BJ (cell line): Measurements from ENCODE around the gene C12orf56. TPM values are rescaled to one million over a fixed set of nuclear protein-coding genes. Genes with fewer than 3 reads are reported as not detected.
"Not testable (repeated sequence)": the region's sequence is repeated elsewhere in the genome, so short reads cannot be mapped to it uniquely, and the experiment has no call there.

Experiments used
- CTCF ChIA-PET: fragments of 350-600 bp; formaldehyde crosslinking; extraction: SDS; loops from one replicate; lab custom pipeline; 2021; ENCODE audit warnings: antibody characterized with exemption, inconsistent platforms; lab: Yijun Ruan, JAX
- POLR2A ChIA-PET: fragments of 300-600 bp; sonication (Branson Sonifier 250); formaldehyde crosslinking; extraction: SDS; loops from one replicate; lab custom pipeline; 2021; ENCODE audit warnings: antibody characterized with exemption; lab: Charles Lee
- DNase-seq: peaks from one replicate; pipeline ENCODE4 v3.0.0-alpha.2; 2011; ENCODE audit warnings: low read depth
- H3K27me3 ChIP-seq: 2 replicates; pipeline ENCODE4 v1.6.0; 2011; ENCODE audit warnings: low read length; ENCODE audit not compliant: control insufficient read depth, insufficient read depth
- H3K36me3 ChIP-seq: 2 replicates; pipeline ENCODE4 v1.5.1; 2011; ENCODE audit warnings: low read length; ENCODE audit not compliant: control insufficient read depth, insufficient read depth
- H3K4me3 ChIP-seq: 2 replicates; pipeline ENCODE4 v1.5.1; 2011; ENCODE audit warnings: low read depth, mild to moderate bottlenecking, control low read depth, low read length
- polyA plus RNA-seq: library from polyadenylated mRNA; depleted of rRNA; stranded (reverse); fragments of >200 nt; gene quantifications from 2 replicates; pipeline ENCODE4 v1.2.3, GENCODE V29; 2011
- TF ChIP-seq, protein P1 (sequence below): IDR thresholded peaks from 2 replicates; pipeline ENCODE4 v1.5.1; 2011; ENCODE audit warnings: low read depth, mild to moderate bottlenecking, control low read depth, inconsistent platforms, low read length, moderate library complexity; ENCODE audit not compliant: insufficient read depth

The C12orf56 gene
- polyA plus RNA-seq, 1 experiment = not detected

DNA sequence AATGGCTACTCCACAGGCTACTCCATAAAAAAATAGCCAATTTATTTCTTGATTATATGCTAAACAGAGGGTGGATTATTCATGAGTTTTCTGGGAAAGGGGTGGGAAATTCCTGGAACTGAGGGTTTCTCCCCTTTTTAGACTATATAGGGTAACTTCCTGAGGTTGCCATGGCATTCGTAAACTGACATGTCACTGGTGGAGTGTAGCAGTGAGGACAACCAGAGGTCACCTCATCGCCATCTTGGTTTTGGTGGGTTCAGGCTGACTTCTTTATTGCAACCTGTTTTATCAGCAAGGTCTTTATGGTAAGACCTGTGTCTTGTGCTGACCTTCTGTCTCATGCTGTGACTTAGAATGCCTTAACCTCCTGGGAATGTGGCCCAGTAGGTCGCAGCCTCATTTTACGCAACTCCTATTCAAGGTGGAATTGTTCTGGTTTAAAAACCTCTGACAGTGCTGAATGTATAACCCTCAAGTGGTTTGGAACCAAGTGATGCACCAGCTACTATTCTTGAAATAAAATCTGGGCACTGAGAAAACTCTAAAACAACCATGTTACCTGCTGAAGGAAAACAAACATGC is 27.7 kb downstream of the C12orf56 start:
- H3K27me3 ChIP-seq = no peaks in the 10 kb centered on the region
- CTCF ChIA-PET = no interaction called here
- POLR2A ChIA-PET = no interaction called here
- no peak overlapping the region for H3K4me3 ChIP-seq
- no peak for DNase-seq
- no peaks in the 10 kb centered on the region for H3K36me3 ChIP-seq
- TF ChIP-seq, protein P1, sequence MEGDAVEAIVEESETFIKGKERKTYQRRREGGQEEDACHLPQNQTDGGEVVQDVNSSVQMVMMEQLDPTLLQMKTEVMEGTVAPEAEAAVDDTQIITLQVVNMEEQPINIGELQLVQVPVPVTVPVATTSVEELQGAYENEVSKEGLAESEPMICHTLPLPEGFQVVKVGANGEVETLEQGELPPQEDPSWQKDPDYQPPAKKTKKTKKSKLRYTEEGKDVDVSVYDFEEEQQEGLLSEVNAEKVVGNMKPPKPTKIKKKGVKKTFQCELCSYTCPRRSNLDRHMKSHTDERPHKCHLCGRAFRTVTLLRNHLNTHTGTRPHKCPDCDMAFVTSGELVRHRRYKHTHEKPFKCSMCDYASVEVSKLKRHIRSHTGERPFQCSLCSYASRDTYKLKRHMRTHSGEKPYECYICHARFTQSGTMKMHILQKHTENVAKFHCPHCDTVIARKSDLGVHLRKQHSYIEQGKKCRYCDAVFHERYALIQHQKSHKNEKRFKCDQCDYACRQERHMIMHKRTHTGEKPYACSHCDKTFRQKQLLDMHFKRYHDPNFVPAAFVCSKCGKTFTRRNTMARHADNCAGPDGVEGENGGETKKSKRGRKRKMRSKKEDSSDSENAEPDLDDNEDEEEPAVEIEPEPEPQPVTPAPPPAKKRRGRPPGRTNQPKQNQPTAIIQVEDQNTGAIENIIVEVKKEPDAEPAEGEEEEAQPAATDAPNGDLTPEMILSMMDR = no peak

DNA sequence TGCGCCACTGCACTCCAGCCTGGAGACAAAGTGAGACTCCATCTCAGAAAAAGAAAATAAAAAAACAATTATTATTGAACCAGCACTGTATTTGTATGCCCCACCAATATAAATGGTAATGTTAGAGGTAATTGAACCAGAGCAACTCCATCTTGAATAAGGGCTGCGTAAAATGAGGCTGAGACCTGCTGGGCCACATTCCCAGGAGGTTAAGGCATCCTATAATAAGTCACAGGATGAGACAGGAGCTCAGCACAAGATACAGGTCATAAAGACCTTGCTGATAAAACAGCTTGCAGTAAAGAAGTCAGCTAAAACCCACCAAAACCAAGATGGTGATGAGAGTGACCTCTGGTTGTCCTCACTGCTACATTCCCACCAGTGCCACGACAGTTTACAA is 29.4 kb downstream of the C12orf56 start:
- POLR2A ChIA-PET, H3K36me3 ChIP-seq, CTCF ChIA-PET, DNase-seq, H3K4me3 ChIP-seq, H3K27me3 ChIP-seq: not testable (repeated sequence)

DNA sequence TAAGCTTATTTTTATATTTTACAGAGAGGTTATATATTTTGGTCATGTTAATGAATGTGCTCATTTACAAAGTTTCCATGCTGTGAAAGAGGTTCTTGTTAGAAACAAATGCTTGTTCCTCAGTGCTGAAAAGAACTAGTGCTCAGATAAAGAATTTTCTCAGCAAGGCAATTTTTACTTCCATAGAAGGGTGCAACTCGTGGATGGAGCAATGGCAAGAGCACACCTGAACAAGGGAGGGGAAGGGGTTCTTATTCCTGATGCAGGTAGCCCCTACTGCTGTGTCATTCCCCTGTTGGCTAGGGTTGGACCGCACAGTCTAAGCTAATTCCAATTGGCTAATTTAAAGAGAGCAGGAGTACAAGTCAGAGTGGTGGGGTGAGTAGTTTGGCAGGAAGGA is 34.3 kb downstream of the C12orf56 start:
- POLR2A ChIA-PET, CTCF ChIA-PET, DNase-seq, H3K4me3 ChIP-seq, H3K27me3 ChIP-seq, H3K36me3 ChIP-seq: not testable (repeated sequence)

DNA sequence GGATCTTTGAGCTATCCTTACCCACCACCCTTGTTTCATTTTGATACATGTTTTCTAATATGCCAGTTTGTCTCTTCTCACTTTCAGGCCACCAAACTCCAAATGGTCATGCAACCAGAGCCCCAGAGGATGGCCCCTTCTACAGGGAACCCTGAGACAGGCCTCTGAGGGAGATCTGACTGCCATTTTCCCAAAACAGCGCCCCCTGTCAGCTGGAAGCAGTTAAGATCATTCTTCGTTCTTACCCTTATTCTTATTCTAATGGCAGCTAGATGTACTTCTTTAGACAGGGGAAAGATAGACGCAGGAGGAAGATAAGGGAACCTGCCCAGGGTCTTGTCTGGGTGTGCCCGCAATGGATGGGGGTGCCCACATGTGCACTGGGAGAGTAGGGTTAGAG is 38.4 kb downstream of the C12orf56 start:
- Histone ChIP-seq H3K27me3 (peaks cover 1% of the 10 kb centered on the region; the same call in 1 of the 2 replicates), H3K4me3 (no peak overlapping the region), H3K36me3 (no peaks in the 10 kb centered on the region)
- TF ChIP-seq, protein P1 = no peak
- CTCF ChIA-PET = interaction anchor here (0.6 kb wide), 1 partner anchor 515 kb away, joined by 3 read pairs; no protein-coding TSS in a partner anchor
- POLR2A ChIA-PET = no interaction called here
- DNase-seq = no peak

DNA sequence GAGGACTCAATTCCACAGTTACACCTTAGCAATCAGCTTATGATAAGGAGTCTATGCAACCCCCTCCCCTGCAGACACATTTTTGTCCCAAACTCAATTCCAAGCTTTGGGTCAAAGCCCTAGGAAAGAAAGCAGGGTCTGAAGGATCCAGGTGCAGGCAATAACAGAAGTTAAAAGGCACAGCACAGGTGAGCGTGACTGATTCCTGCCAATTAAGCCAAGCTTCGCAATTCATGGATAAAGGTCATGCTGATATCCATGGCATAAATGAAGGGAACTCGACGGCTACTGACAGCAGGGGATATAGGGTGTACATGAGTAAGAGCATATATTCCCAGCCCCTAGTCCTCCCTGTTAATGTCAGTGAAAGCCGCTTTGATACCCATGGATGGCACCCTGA is 39.3 kb downstream of the C12orf56 start:
- peaks cover 1% of the 10 kb centered on the region; the same call in 1 of the 2 replicates for H3K27me3 ChIP-seq
- H3K36me3 ChIP-seq = no peaks in the 10 kb centered on the region
- ChIA-PET CTCF (no interaction called here), POLR2A (no interaction called here)
- no peak overlapping the region for H3K4me3 ChIP-seq
- DNase-seq = no peak
- TF ChIP-seq, protein P1 = no peak

DNA sequence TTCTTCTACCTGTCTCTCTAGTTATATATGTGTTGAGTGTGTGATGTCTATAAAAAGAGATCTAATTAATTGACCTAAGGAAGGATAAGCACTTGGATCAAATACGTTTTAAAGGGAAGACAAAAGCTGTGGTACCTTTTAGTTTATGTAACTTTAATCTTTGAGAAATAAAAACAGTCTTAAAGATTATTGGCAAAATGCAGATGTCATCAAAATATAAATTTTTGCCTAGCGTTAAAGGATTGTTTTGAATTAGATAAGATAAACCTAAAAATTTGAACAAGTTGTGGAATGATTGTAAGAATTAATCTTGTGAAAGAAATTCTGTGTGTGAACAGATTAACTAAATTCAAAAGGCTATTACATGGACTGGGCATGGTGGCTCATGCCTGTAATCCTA is 42.9 kb downstream of the C12orf56 start:
- POLR2A ChIA-PET = no interaction called here
- CTCF ChIA-PET = no interaction called here
- TF ChIP-seq, protein P1 = no peak

DNA sequence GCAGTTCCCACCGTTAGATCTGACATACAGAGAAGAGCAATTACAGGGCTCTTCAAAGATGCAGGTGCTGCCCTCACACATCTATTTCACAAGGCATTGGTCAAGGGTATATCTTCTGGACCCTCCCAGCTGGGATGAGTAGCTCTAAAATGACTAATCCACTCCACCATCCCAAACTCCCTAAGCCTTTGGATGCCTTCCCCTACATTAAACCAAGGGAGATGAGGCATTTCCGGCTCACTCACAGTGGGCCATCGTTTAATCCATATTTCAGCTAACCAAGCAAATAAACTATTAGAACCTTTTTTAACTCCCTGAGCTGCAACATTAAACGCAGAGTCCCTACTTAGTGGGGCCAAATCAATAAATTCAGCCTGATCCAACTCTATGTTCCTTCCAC is 45.9 kb downstream of the C12orf56 start:
- H3K27me3 ChIP-seq, H3K4me3 ChIP-seq, POLR2A ChIA-PET, H3K36me3 ChIP-seq, DNase-seq, CTCF ChIA-PET: not testable (repeated sequence)

More for the DNA sequence above, 42.9 kb downstream of the C12orf56 start:
- no peak overlapping the region for H3K4me3 ChIP-seq
- H3K36me3 ChIP-seq = no peaks in the 10 kb centered on the region
- DNase-seq = no peak
- H3K27me3 ChIP-seq = peaks cover 1% of the 10 kb centered on the region; the same call in 1 of the 2 replicates

DNA sequence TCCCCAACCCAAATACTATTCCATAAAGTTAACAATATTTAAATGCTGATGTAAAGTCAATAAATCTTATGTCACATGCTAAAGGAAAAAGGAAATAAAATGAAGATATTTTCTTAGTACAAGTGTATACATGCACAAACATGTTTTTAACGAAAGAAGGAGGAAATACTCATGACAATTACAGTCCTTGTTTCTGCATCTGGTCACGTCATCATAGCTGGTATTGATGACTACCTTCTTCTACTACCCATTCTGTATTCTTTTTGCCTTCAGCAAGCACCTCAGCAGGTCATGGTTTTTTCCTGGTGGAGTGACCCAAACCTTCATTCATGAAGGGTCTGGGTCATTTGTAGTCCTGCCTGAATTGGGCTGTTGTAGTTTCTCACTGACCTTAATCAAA is 50.0 kb downstream of the C12orf56 start:
- H3K36me3 ChIP-seq, POLR2A ChIA-PET, H3K27me3 ChIP-seq, CTCF ChIA-PET, H3K4me3 ChIP-seq, DNase-seq: not testable (repeated sequence)
